WERI-Rb-1 (cell line): ENCODE results near the gene FAM53C.

ENCODE experiments used
- DNase-seq: peaks from one replicate; pipeline ENCODE4 v3.0.0-alpha.2; 2020
- H3K27ac ChIP-seq: fragments of 250-450 bp; sonication (Bioruptor Pico); 2 replicates; pipeline ENCODE4 v1.5.1; 2020; ENCODE audit warnings: mild to moderate bottlenecking, moderate library complexity
- H3K27me3 ChIP-seq: fragments of 250-450 bp; sonication (Bioruptor Pico); 2 replicates; pipeline ENCODE4 v1.5.1; 2021; ENCODE audit warnings: mild to moderate bottlenecking, low read depth, moderate library complexity; ENCODE audit not compliant: insufficient read depth, severe bottlenecking
- H3K36me3 ChIP-seq: fragments of 250-450 bp; sonication (Bioruptor Pico); 2 replicates; pipeline ENCODE4 v1.5.1; 2020; ENCODE audit warnings: mild to moderate bottlenecking, moderate library complexity
- H3K4me3 ChIP-seq: 2 replicates; pipeline ENCODE4 v1.5.1; 2011; ENCODE audit warnings: low read depth, mild to moderate bottlenecking, control low read depth, low read length
- H3K9me3 ChIP-seq: fragments of 250-450 bp; sonication (Bioruptor Pico); 2 replicates; pipeline ENCODE4 v1.5.1; 2021; ENCODE audit warnings: mild to moderate bottlenecking, moderate library complexity; ENCODE audit not compliant: severe bottlenecking
- CTCF ChIP-seq: IDR thresholded peaks from 2 replicates; pipeline ENCODE4 v1.5.1; 2011; ENCODE audit warnings: low read depth, mild to moderate bottlenecking, control low read depth, inconsistent platforms, low read length

The FAM53C gene

GRCh38 chr5:138369261-138369660 is 31.2 kb downstream of the FAM53C start:
- TF ChIP-seq CTCF: no peak
- H3K36me3 ChIP-seq: peaks cover 12% of the 10 kb centered on the region
- no peak overlapping the region for H3K27ac ChIP-seq
- DNase-seq: no peak
- H3K9me3 ChIP-seq: no peaks in the 10 kb centered on the region
- H3K4me3 ChIP-seq: no peak overlapping the region
- no peaks in the 10 kb centered on the region for H3K27me3 ChIP-seq

GRCh38 chr5:138369706-138370105 is 31.6 kb downstream of the FAM53C start:
- H3K36me3 ChIP-seq: peaks cover 14% of the 10 kb centered on the region
- no peak for DNase-seq
- H3K27me3 ChIP-seq: no peaks in the 10 kb centered on the region
- H3K27ac ChIP-seq: no peak overlapping the region
- H3K9me3 ChIP-seq: no peaks in the 10 kb centered on the region
- no peak for TF ChIP-seq CTCF
- no peak overlapping the region for H3K4me3 ChIP-seq

GRCh38 chr5:138370537-138370936 is 32.5 kb downstream of the FAM53C start:
- H3K9me3 ChIP-seq: no peaks in the 10 kb centered on the region
- TF ChIP-seq CTCF: no peak
- H3K27me3 ChIP-seq: no peaks in the 10 kb centered on the region
- H3K4me3 ChIP-seq: no peak overlapping the region
- no peak overlapping the region for H3K27ac ChIP-seq
- peaks cover 23% of the 10 kb centered on the region for H3K36me3 ChIP-seq
- DNase-seq: no peak

- no peak for TF ChIP-seq CTCF
- Histone ChIP-seq H3K27ac (no peak overlapping the region), H3K4me3 (no peak overlapping the region), H3K36me3 (peaks cover 32% of the 10 kb centered on the region), H3K27me3 (no peaks in the 10 kb centered on the region), H3K9me3 (no peaks in the 10 kb centered on the region)
- no peak for DNase-seq
Measured at GRCh38 chr5:138371454-138371853, 33.4 kb downstream of the FAM53C start.

GRCh38 chr5:138372225-138372624 is 34.2 kb downstream of the FAM53C start:
- Histone ChIP-seq H3K27me3 (no peaks in the 10 kb centered on the region), H3K27ac (no peak overlapping the region), H3K9me3 (no peaks in the 10 kb centered on the region), H3K36me3 (peaks cover 38% of the 10 kb centered on the region), H3K4me3 (no peak overlapping the region)
- DNase-seq: no peak
- TF ChIP-seq CTCF: no peak

GRCh38 chr5:138372653-138373052 is 34.6 kb downstream of the FAM53C start:
- no peak for TF ChIP-seq CTCF
- H3K27me3 ChIP-seq: no peaks in the 10 kb centered on the region
- H3K36me3 ChIP-seq: peaks cover 42% of the 10 kb centered on the region
- no peak overlapping the region for H3K27ac ChIP-seq
- DNase-seq: no peak
- H3K9me3 ChIP-seq: no peaks in the 10 kb centered on the region
- H3K4me3 ChIP-seq: no peak overlapping the region
